HG02885 (cell line): ENCODE data around the gene ZBTB11.
A peak's percentile ranks its signal among the peaks of the same experiment; 100 is the strongest.
"Not testable (repeated sequence)": the region's sequence is repeated elsewhere in the genome, so short reads cannot be mapped to it uniquely, and the experiment has no call there.

Experiments used
- ATAC-seq: cut with Tn5 transposase; IDR thresholded peaks from one replicate; pipeline ENCODE4 v1.9.1; 2021; ENCODE audit warnings: mild to moderate bottlenecking; ENCODE audit not compliant: unreplicated experiment, poor library complexity

Gene ZBTB11

GRCh38 chr3:101624857-101625256, 52.1 kb downstream of the ZBTB11 start:
- ATAC-seq: no peak

- no peak for ATAC-seq
Measured at GRCh38 chr3:101623656-101624055, 53.3 kb downstream of the ZBTB11 start.

GRCh38 chr3:101619734-101620133, 57.2 kb downstream of the ZBTB11 start:
- no peak for ATAC-seq

GRCh38 chr3:101618726-101619125, 58.2 kb downstream of the ZBTB11 start:
- no peak for ATAC-seq

GRCh38 chr3:101617478-101617877, 59.5 kb downstream of the ZBTB11 start:
- no peak for ATAC-seq

GRCh38 chr3:101615525-101615924, 61.4 kb downstream of the ZBTB11 start:
- peak; percentile 52 for ATAC-seq

GRCh38 chr3:101613014-101613413, 63.9 kb downstream of the ZBTB11 start:
- ATAC-seq: not testable (repeated sequence)

GRCh38 chr3:101611023-101611422, 65.9 kb downstream of the ZBTB11 start:
- peak; percentile 85 for ATAC-seq

- not testable (repeated sequence) for ATAC-seq
Measured at GRCh38 chr3:101605398-101605797, 71.5 kb downstream of the ZBTB11 start.

DNA sequence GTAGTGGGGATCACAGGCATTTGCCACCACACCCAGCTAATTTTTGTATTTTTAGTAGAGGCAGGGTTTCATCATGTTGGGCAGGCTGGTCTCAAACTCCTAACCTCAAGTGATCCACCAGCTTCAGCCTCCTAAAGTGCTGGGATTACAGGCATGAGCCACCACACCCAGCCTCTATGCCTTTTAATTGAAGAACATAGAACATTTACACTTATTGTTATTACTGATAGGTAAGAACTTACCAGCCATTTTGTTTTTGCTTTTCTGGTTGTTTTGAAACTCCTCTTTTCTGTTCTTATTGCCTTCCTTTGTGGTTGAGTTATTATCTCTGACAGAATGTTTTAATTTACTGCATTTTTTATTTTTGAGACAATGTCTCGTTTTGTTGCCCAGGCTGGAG, 73.7 kb downstream of the ZBTB11 start:
- no peak for ATAC-seq

DNA sequence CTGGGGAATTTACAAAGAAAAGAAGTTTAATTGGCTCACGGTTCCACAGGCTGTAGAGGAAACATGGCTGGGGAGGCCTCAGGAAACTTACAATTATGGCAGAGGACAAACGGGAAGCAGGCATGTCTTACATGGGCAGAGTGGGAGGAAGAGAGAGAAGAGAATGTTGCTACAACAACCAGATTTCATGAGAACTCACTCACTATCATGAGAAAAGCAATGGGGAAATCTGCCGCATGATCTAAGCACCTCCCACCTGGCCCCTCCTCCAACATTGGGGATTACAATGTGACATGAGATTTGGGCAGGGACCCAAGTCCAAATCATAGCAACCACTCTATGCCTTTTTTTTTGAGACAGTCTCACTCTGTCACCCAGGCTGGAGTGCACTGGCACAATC, 74.2 kb downstream of the ZBTB11 start:
- ATAC-seq: no peak
